ENCODE data around the gene EPB42.

Gene EPB42

DNA sequence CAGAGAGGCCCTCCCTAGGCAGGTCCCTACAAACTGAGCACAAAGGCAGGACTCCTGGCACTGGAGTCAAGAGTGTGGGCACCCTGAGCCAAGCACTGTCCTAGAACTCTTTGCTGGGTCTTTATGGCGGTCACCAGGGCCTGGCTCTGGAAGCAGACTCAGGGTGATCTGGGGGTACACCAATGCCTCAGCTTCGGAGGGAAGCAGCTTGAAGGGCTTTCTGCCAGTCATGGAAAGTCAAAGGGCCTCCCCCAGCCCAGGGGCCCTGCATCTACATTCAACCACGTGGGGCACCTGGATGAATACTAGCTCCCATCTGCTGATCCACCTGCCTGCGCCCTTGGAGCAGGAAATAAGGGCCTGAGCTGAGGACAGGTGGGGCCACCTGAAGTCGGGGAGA lies 7.4 kb downstream of the EPB42 start:
- Histone ChIP-seq H3K4me3 (ENCODE audit: low read depth in 1 of 2, low read length in 2 of 2) (no peak overlapping the region), H3K9ac (ENCODE audit: low read depth in 1 of 2, low read length in 2 of 2) (no peak overlapping the region), H3K27me3 (ENCODE audit: control insufficient read depth in 1 of 2, insufficient read depth in 2 of 2, low read length in 2 of 2) (peaks cover 4 to 7% of the 10 kb centered on the region in 2 donors), H3K27ac (ENCODE audit: low read depth, low read length) (no peak overlapping the region), H3K4me1 (ENCODE audit: control insufficient read depth in 1 of 2, insufficient read depth in 2 of 2, low read length in 2 of 2) (no peaks in the 10 kb centered on the region), H3K36me3 (ENCODE audit: control insufficient read depth in 1 of 2, insufficient read depth in 2 of 2, low read length in 2 of 2) (no peaks in the 10 kb centered on the region), H3K9me3 (ENCODE audit: control insufficient read depth in 1 of 2, low read length in 2 of 2) (no peaks in the 10 kb centered on the region)

DNA sequence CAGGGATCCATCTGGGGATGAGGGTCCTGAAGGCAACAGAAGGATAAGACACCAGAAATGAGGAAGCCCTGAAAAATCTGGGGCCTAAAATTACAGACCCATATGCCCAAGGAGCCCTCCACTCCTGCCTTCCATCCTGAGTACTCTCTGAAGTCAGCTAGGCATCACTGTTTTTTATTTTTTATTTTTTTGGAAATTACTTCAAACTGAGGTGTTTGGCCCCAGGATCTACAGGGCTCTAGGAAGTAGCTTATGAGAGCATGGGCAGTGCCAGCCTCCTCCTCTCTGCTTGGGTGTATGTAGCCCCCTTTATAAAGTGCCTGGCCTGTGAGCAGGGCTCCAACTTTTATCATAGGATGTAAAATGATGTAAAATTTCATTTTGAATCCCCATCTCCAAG lies 7.9 kb downstream of the EPB42 start:
- Histone ChIP-seq H3K9me3 (ENCODE audit: control insufficient read depth in 1 of 2, low read length in 2 of 2) (no peaks in the 10 kb centered on the region), H3K36me3 (ENCODE audit: control insufficient read depth in 1 of 2, insufficient read depth in 2 of 2, low read length in 2 of 2) (no peaks in the 10 kb centered on the region)

DNA sequence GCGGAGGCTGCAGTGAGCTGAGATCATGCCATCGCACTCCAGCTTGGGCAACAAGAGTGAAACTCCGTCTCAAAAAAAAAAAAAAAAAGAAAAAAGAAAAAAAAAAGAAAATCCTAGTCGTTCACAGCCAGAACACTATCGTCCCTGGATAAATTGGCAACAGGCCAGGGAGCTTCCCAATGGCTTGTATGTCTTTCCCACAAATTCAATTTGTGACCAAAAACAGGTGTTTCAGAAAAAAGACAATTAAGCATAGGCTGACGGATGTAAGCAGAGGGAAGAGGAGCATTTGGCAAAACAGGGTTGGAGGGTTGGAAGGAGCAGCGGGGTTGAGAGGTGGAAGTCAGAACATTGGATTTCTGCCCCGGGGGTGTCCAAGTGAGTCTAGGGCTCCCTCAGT lies 8.5 kb downstream of the EPB42 start:
- Histone ChIP-seq H3K36me3 (ENCODE audit: control insufficient read depth in 1 of 2, insufficient read depth in 2 of 2, low read length in 2 of 2) (no peaks in the 10 kb centered on the region), H3K4me3 (ENCODE audit: low read depth in 1 of 2, low read length in 2 of 2) (no peak overlapping the region), H3K9me3 (ENCODE audit: control insufficient read depth in 1 of 2, low read length in 2 of 2) (no peaks in the 10 kb centered on the region), H3K27me3 (ENCODE audit: control insufficient read depth in 1 of 2, insufficient read depth in 2 of 2, low read length in 2 of 2) (peaks cover 4 to 7% of the 10 kb centered on the region in 2 donors), H3K4me1 (ENCODE audit: control insufficient read depth in 1 of 2, insufficient read depth in 2 of 2, low read length in 2 of 2) (no peaks in the 10 kb centered on the region), H3K27ac (ENCODE audit: low read depth, low read length) (no peak overlapping the region), H3K9ac (ENCODE audit: low read depth in 1 of 2, low read length in 2 of 2) (no peak overlapping the region)

More for the DNA sequence above, 7.9 kb downstream of the EPB42 start:
- Histone ChIP-seq H3K27ac (ENCODE audit: low read depth, low read length) (no peak overlapping the region), H3K27me3 (ENCODE audit: control insufficient read depth in 1 of 2, insufficient read depth in 2 of 2, low read length in 2 of 2) (peaks cover 4 to 7% of the 10 kb centered on the region in 2 donors), H3K4me1 (ENCODE audit: control insufficient read depth in 1 of 2, insufficient read depth in 2 of 2, low read length in 2 of 2) (no peaks in the 10 kb centered on the region), H3K9ac (ENCODE audit: low read depth in 1 of 2, low read length in 2 of 2) (no peak overlapping the region), H3K4me3 (ENCODE audit: low read depth in 1 of 2, low read length in 2 of 2) (no peak overlapping the region)

DNA sequence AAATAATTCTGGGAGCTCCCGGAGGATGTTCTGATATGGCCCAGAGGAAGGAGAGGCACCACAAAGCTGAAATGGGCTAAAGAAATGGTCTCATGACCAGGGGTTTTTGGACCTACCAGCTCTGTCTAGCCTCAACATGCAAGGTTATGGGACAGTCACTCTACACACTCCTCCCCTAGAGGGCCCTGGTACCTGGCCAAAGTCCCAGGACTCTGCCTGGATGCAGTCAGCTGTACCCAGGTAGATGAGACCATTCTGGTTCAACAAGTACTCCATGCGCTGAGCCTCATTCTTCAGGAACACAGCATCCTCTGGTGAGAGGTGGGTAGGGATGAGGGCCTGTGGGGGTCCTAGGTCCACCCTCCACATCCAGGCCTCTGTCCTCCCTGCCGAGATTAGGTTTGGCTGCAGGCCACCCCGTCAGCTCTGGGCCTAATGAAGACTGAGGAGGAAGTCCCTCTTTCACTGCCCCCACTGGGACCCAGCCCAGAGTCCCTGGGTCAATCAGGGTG lies 9.5 kb downstream of the EPB42 start:
- Histone ChIP-seq H3K4me1 (ENCODE audit: control insufficient read depth in 1 of 2, insufficient read depth in 2 of 2, low read length in 2 of 2) (no peaks in the 10 kb centered on the region), H3K9me3 (ENCODE audit: control insufficient read depth in 1 of 2, low read length in 2 of 2) (no peaks in the 10 kb centered on the region), H3K27me3 (ENCODE audit: control insufficient read depth in 1 of 2, insufficient read depth in 2 of 2, low read length in 2 of 2) (peaks cover 4 to 7% of the 10 kb centered on the region in 2 donors), H3K27ac (ENCODE audit: low read depth, low read length) (no peak overlapping the region), H3K9ac (ENCODE audit: low read depth in 1 of 2, low read length in 2 of 2) (no peak overlapping the region), H3K36me3 (ENCODE audit: control insufficient read depth in 1 of 2, insufficient read depth in 2 of 2, low read length in 2 of 2) (no peaks in the 10 kb centered on the region), H3K4me3 (ENCODE audit: low read depth in 1 of 2, low read length in 2 of 2) (no peak overlapping the region)

DNA sequence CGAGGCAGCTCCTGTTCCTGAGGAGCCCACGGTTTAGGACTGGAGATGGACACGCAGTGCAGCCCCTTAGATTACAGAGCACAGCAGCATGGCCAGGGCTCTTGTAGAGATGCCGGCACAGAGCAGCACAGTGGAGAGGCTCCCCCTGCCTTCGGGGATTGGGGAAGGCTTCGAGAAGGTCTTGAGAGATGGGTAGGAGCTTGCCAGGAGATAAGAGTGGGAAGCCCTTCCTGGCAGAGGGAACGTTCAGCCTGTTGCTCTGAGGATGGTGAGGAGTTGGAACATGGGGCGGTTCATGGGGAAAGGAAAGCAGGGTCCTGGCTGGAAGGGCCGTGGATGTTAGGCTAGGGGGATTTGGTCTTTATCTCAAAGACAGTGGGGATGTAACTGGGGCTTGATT lies 10.0 kb downstream of the EPB42 start:
- no peaks in the 10 kb centered on the region for H3K36me3 ChIP-seq (ENCODE audit: control insufficient read depth in 1 of 2, insufficient read depth in 2 of 2, low read length in 2 of 2)
- H3K9me3 ChIP-seq (ENCODE audit: control insufficient read depth in 1 of 2, low read length in 2 of 2) = no peaks in the 10 kb centered on the region
- H3K27ac ChIP-seq (ENCODE audit: low read depth, low read length) = no peak overlapping the region
- peaks cover 4 to 7% of the 10 kb centered on the region in 2 donors for H3K27me3 ChIP-seq (ENCODE audit: control insufficient read depth in 1 of 2, insufficient read depth in 2 of 2, low read length in 2 of 2)
- no peak overlapping the region for H3K4me3 ChIP-seq (ENCODE audit: low read depth in 1 of 2, low read length in 2 of 2)
- no peak overlapping the region for H3K9ac ChIP-seq (ENCODE audit: low read depth in 1 of 2, low read length in 2 of 2)
- no peaks in the 10 kb centered on the region for H3K4me1 ChIP-seq (ENCODE audit: control insufficient read depth in 1 of 2, insufficient read depth in 2 of 2, low read length in 2 of 2)

DNA sequence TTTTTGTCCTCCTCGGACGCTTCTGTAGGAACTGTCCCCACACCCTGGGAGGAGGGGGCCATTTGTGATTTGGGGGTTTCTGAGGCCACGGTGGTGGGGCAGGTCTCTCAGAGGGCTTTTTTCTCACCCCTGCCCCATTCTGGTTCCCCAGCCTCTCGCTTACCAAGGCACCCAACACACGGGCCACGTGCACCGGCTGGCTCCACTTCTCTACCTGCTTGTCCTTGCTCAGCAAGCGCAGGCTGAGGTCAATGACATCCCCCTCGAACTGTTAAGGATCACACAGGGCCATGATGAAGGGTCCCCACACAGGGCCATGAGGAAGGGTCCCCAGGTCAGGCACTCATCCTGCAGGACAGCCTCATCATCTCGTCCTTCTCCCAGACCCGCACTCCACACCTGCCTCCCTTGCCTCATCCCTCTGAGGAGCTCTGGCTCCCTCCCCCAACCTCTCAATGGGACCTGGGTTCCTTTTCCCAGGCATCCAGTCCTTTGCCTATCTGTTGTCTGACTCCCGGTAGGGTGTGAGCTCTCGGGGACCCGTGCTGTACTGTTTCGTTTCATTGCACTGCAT lies 10.6 kb downstream of the EPB42 start:
- Histone ChIP-seq H3K9ac (ENCODE audit: low read depth in 1 of 2, low read length in 2 of 2) (no peak overlapping the region), H3K4me1 (ENCODE audit: control insufficient read depth in 1 of 2, insufficient read depth in 2 of 2, low read length in 2 of 2) (no peaks in the 10 kb centered on the region), H3K4me3 (ENCODE audit: low read depth in 1 of 2, low read length in 2 of 2) (no peak overlapping the region), H3K9me3 (ENCODE audit: control insufficient read depth in 1 of 2, low read length in 2 of 2) (no peaks in the 10 kb centered on the region), H3K36me3 (ENCODE audit: control insufficient read depth in 1 of 2, insufficient read depth in 2 of 2, low read length in 2 of 2) (no peaks in the 10 kb centered on the region), H3K27me3 (ENCODE audit: control insufficient read depth in 1 of 2, insufficient read depth in 2 of 2, low read length in 2 of 2) (peaks cover 4 to 7% of the 10 kb centered on the region in 2 donors), H3K27ac (ENCODE audit: low read depth, low read length) (no peak overlapping the region)

DNA sequence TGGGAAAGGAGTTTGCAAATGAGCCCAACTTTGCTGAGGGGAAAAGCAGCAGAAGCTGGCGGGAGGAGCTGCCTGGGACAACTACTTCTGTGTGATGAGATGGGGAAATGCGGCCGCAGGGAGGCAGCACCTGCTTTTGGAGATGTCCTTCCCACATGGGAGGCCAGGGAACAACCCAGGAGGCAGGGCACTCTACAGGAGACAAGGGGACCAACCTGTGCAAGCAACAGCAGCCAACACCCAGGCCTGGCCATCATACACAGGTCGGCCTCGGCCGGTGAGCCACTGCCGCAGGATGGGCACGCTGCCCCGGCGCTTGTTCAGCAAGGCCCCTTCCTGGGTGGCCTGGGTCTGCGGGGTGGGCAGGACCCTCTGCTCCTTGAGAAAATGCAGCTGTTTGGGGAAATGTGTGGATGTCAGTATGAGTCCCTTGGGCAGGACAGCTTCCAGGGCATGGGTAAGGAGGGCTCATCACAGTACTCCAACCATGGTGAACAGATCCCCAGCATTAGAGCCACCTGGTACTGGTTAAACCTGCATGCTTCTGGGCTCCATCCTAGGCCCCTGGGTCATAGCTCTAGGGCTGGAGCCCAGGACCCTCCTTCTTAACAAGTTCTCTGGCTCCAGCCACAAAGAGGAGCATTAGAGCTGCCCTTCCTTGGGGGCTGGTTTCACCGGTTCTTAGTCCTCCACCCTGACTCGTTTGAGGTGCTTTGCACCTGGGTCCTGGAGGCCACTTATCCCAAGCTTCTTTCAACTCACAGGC lies 11.6 kb downstream of the EPB42 start:
- H3K36me3 ChIP-seq (ENCODE audit: control insufficient read depth in 1 of 2, insufficient read depth in 2 of 2, low read length in 2 of 2) = no peaks in the 10 kb centered on the region
- no peaks in the 10 kb centered on the region for H3K4me1 ChIP-seq (ENCODE audit: control insufficient read depth in 1 of 2, insufficient read depth in 2 of 2, low read length in 2 of 2)
- H3K27me3 ChIP-seq (ENCODE audit: control insufficient read depth in 1 of 2, insufficient read depth in 2 of 2, low read length in 2 of 2) = peaks cover 4 to 7% of the 10 kb centered on the region in 2 donors
- no peaks in the 10 kb centered on the region for H3K9me3 ChIP-seq (ENCODE audit: control insufficient read depth in 1 of 2, low read length in 2 of 2)
- no peak overlapping the region for H3K4me3 ChIP-seq (ENCODE audit: low read depth in 1 of 2, low read length in 2 of 2)
- H3K27ac ChIP-seq (ENCODE audit: low read depth, low read length) = no peak overlapping the region
- H3K9ac ChIP-seq (ENCODE audit: low read depth in 1 of 2, low read length in 2 of 2) = no peak overlapping the region

DNA sequence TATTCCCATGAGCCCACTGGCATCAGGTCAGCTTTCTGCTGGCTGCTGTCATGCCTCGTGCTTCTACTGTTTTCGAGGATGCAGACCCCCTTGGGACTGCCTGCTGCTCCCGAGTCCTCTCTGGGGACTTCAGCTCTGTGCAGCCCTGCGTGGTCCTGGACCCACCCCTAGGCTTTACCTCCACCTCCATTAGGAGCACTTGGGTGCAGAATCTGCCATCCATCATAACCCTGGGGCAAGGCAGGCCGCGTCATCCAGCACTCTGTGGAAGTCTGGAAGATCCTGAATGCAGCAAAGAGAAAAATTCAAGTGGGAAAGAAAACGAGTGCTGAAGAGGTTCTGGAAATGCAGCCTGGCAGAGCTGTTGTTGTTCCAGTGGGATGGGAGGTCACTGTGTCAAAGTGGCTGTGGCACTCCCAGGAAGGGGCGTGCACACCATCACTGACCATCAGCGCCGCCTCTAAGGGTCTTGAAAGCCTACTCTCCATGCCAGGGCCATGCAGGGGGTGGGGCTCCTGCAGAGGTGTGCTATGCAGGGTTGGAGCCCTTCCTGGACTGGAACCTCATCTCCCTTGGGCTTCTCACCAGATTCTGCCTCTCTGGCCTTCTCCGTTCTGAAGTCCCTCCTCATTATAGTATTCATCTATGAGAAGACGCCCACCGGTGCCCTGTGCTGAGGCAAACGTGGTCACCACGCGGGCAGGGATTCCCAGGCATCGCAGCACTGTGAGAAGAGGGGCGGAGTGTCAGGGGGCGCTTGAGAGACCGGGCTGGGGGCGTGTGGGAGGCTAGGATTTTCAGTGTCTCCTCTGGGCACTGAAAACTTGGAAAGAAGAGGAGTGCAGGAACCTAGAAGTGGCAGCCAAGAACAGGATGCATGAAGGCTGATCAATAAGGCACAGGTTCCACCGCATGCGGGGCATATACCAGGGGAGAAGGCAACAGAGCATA lies 12.5 kb downstream of the EPB42 start:
- no peak overlapping the region for H3K9ac ChIP-seq (ENCODE audit: low read depth in 1 of 2, low read length in 2 of 2)
- no peaks in the 10 kb centered on the region for H3K4me1 ChIP-seq (ENCODE audit: control insufficient read depth in 1 of 2, insufficient read depth in 2 of 2, low read length in 2 of 2)

DNA sequence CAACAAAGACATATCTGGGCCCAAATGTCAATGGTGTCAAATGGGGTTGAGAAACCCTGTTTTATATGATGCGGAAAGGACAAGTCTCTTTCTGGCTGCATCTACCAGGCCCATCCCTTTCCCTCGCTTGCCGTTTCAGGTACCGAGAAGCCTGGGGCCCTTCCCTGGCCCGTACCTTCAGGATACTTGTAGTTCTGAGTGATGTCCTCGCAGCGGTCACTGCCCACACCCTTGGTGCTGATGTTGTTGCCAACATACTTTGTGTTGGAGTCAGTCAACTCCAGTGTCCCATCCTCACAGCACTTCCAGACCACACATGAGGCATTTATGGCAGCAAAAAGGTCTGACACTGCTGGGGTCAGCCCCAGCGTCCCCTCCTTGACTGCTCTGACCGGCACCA lies 13.8 kb downstream of the EPB42 start:
- no peaks in the 10 kb centered on the region for H3K4me1 ChIP-seq (ENCODE audit: control insufficient read depth in 1 of 2, insufficient read depth in 2 of 2, low read length in 2 of 2)
- H3K9me3 ChIP-seq (ENCODE audit: control insufficient read depth in 1 of 2, low read length in 2 of 2) = no peaks in the 10 kb centered on the region
- H3K4me3 ChIP-seq (ENCODE audit: low read depth in 1 of 2, low read length in 2 of 2) = no peak overlapping the region
- peaks cover 4 to 7% of the 10 kb centered on the region in 2 donors for H3K27me3 ChIP-seq (ENCODE audit: control insufficient read depth in 1 of 2, insufficient read depth in 2 of 2, low read length in 2 of 2)
- no peak overlapping the region for H3K27ac ChIP-seq (ENCODE audit: low read depth, low read length)
- no peak overlapping the region for H3K9ac ChIP-seq (ENCODE audit: low read depth in 1 of 2, low read length in 2 of 2)
- no peaks in the 10 kb centered on the region for H3K36me3 ChIP-seq (ENCODE audit: control insufficient read depth in 1 of 2, insufficient read depth in 2 of 2, low read length in 2 of 2)

More for the DNA sequence above, 12.5 kb downstream of the EPB42 start:
- H3K36me3 ChIP-seq (ENCODE audit: control insufficient read depth in 1 of 2, insufficient read depth in 2 of 2, low read length in 2 of 2) = no peaks in the 10 kb centered on the region
- peaks cover 4 to 7% of the 10 kb centered on the region in 2 donors for H3K27me3 ChIP-seq (ENCODE audit: control insufficient read depth in 1 of 2, insufficient read depth in 2 of 2, low read length in 2 of 2)
- no peaks in the 10 kb centered on the region for H3K9me3 ChIP-seq (ENCODE audit: control insufficient read depth in 1 of 2, low read length in 2 of 2)
- no peak overlapping the region for H3K4me3 ChIP-seq (ENCODE audit: low read depth in 1 of 2, low read length in 2 of 2)
- no peak overlapping the region for H3K27ac ChIP-seq (ENCODE audit: low read depth, low read length)

DNA sequence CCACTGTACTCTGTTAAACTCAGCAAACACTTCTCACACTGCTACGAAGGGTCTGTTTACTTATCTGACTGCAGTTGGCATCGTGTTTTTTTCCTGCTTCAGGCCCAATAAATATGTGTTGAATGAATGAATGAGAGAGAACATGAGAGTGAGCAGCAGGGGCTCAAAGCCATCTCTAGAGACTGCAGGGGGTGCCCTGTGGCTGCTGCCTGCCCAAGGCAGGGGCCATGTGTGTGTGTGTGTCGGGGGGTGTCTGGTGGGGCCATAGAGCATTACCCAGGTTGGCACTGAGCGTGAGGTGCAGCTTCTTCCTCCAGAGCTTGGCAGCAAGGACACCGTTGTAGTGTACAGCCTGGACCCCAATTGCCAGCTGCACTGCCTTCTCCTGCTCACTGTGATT lies 14.8 kb downstream of the EPB42 start:
- no peak overlapping the region for H3K9ac ChIP-seq (ENCODE audit: low read depth in 1 of 2, low read length in 2 of 2)

More for the DNA sequence above, 14.8 kb downstream of the EPB42 start:
- Histone ChIP-seq H3K27ac (ENCODE audit: low read depth, low read length) (no peak overlapping the region), H3K36me3 (ENCODE audit: control insufficient read depth in 1 of 2, insufficient read depth in 2 of 2, low read length in 2 of 2) (no peaks in the 10 kb centered on the region), H3K27me3 (ENCODE audit: control insufficient read depth in 1 of 2, insufficient read depth in 2 of 2, low read length in 2 of 2) (peaks cover 4 to 7% of the 10 kb centered on the region in 2 donors), H3K9me3 (ENCODE audit: control insufficient read depth in 1 of 2, low read length in 2 of 2) (no peaks in the 10 kb centered on the region), H3K4me1 (ENCODE audit: control insufficient read depth in 1 of 2, insufficient read depth in 2 of 2, low read length in 2 of 2) (no peaks in the 10 kb centered on the region), H3K4me3 (ENCODE audit: low read depth in 1 of 2, low read length in 2 of 2) (no peak overlapping the region)
